ENCODE results near the gene IGSF23. TPM values are rescaled to one million over a fixed set of nuclear protein-coding genes. Genes with fewer than 3 reads are reported as not detected.
A peak's percentile ranks its signal among the peaks of the same experiment; 100 is the strongest.
"Not testable (repeated sequence)": the region's sequence is repeated elsewhere in the genome, so short reads cannot be mapped to it uniquely, and the experiment has no call there.

The IGSF23 gene
- total RNA-seq, 1 donor from 2014 or later = 0.13 TPM

- DNase-seq (ENCODE audit: low read depth) = peak; percentile 90
- H3K4me3 ChIP-seq (ENCODE audit: low read depth, low read length) = no peak overlapping the region
- peaks cover 2% of the 10 kb centered on the region for H3K36me3 ChIP-seq (ENCODE audit: control insufficient read depth, insufficient read depth, low read length)
- H3K27me3 ChIP-seq (ENCODE audit: control insufficient read depth, insufficient read depth, low read length) = no peaks in the 10 kb centered on the region
- no peak for TF ChIP-seq CTCF (IDR thresholded peaks at IDR 0.05; ENCODE audit: insufficient read depth, low read length, poor library complexity, severe bottlenecking)
These were observed 12.8 kb downstream of the IGSF23 start for GRCh38 chr19:44626048-44626624.

- no peak for DNase-seq (ENCODE audit: low read depth)
- Histone ChIP-seq H3K36me3 (ENCODE audit: control insufficient read depth, insufficient read depth, low read length) (peaks cover 2% of the 10 kb centered on the region), H3K4me3 (ENCODE audit: low read depth, low read length) (no peak overlapping the region), H3K27me3 (ENCODE audit: control insufficient read depth, insufficient read depth, low read length) (no peaks in the 10 kb centered on the region)
- no peak for TF ChIP-seq CTCF (IDR thresholded peaks at IDR 0.05; ENCODE audit: insufficient read depth, low read length, poor library complexity, severe bottlenecking)
These were observed 14.3 kb downstream of the IGSF23 start for GRCh38 chr19:44627631-44628030.

GRCh38 chr19:44628793-44629192 lies 15.4 kb downstream of the IGSF23 start:
- no peak for TF ChIP-seq CTCF (IDR thresholded peaks at IDR 0.05; ENCODE audit: insufficient read depth, low read length, poor library complexity, severe bottlenecking)
- peaks cover 2% of the 10 kb centered on the region for H3K36me3 ChIP-seq (ENCODE audit: control insufficient read depth, insufficient read depth, low read length)
- no peaks in the 10 kb centered on the region for H3K27me3 ChIP-seq (ENCODE audit: control insufficient read depth, insufficient read depth, low read length)
- no peak overlapping the region for H3K4me3 ChIP-seq (ENCODE audit: low read depth, low read length)
- no peak for DNase-seq (ENCODE audit: low read depth)

GRCh38 chr19:44631611-44632010 lies 18.2 kb downstream of the IGSF23 start:
- not testable (repeated sequence) for H3K27me3 ChIP-seq (ENCODE audit: control insufficient read depth, insufficient read depth, low read length); DNase-seq (ENCODE audit: low read depth); H3K36me3 ChIP-seq (ENCODE audit: control insufficient read depth, insufficient read depth, low read length); H3K4me3 ChIP-seq (ENCODE audit: low read depth, low read length)

- not testable (repeated sequence) for DNase-seq (ENCODE audit: low read depth); H3K4me3 ChIP-seq (ENCODE audit: low read depth, low read length); H3K27me3 ChIP-seq (ENCODE audit: control insufficient read depth, insufficient read depth, low read length); H3K36me3 ChIP-seq (ENCODE audit: control insufficient read depth, insufficient read depth, low read length)
These were observed 20.7 kb downstream of the IGSF23 start for GRCh38 chr19:44634058-44634457.

- no peak for TF ChIP-seq CTCF (IDR thresholded peaks at IDR 0.05; ENCODE audit: insufficient read depth, low read length, poor library complexity, severe bottlenecking)
- DNase-seq (ENCODE audit: low read depth) = no peak
These were observed 21.4 kb downstream of the IGSF23 start for GRCh38 chr19:44634785-44635184.

More at GRCh38 chr19:44634785-44635184, 21.4 kb downstream of the IGSF23 start:
- H3K4me3 ChIP-seq (ENCODE audit: low read depth, low read length) = no peak overlapping the region
- H3K36me3 ChIP-seq (ENCODE audit: control insufficient read depth, insufficient read depth, low read length) = no peaks in the 10 kb centered on the region
- H3K27me3 ChIP-seq (ENCODE audit: control insufficient read depth, insufficient read depth, low read length) = no peaks in the 10 kb centered on the region

All from kidney epithelial cell (primary cell).